Thyroid gland (tissue), 4 donors: Measurements from ENCODE around the gene PRKCA. TPM values are rescaled to one million over a fixed set of nuclear protein-coding genes. Genes with fewer than 3 reads are reported as not detected.

Experiments used
- DNase-seq, 2 donors: peaks; one replicate each; pipeline ENCODE4 v3.0.0-alpha.2; 2019
- H3K27ac ChIP-seq, 3 donors: fragments of 200-600 bp; sonication (generic); 1 replicate in 2 of 3; 2 replicates in 1 of 3; pipeline ENCODE4 v1.5.1; 2016 to 2019; ENCODE audit warnings: mild to moderate bottlenecking in 1 of 3, moderate library complexity in 1 of 3
- H3K27me3 ChIP-seq: fragments of 200-600 bp; sonication (generic); one replicate; pipeline ENCODE4 v1.5.1; 2019
- H3K36me3 ChIP-seq, 2 donors: fragments of 200-600 bp; sonication (generic); one replicate each; pipeline ENCODE4 v1.5.1; 2016 to 2019
- H3K4me1 ChIP-seq, 2 donors: fragments of 200-600 bp; sonication (generic); one replicate each; pipeline ENCODE4 v1.5.1; 2017 to 2019
- H3K4me3 ChIP-seq, 3 donors: fragments of 200-600 bp; sonication (generic); replicated peaks in 1 of 3; 1 replicate in 2 of 3; 2 replicates in 1 of 3; pipeline ENCODE4 v1.5.1; 2016; ENCODE audit warnings: mild to moderate bottlenecking in 1 of 3
- H3K9me3 ChIP-seq: fragments of 200-600 bp; sonication (generic); one replicate; pipeline ENCODE4 v1.5.1; 2017
- CTCF ChIP-seq, 6 experiments: fragments of 200-600 bp in 3 of 6; fragments of 450-650 bp in 3 of 6; sonication (generic) in 3 of 6; IDR thresholded peaks; one replicate each; pipeline ENCODE4 v1.5.1; 2016 to 2019; ENCODE audit warnings: antibody characterized with exemption in 6 of 6, mild to moderate bottlenecking in 2 of 6, inconsistent platforms in 1 of 6, moderate library complexity in 1 of 6
- POLR2A ChIP-seq, 2 donors: fragments of 450-650 bp; IDR thresholded peaks; one replicate each; pipeline ENCODE4 v1.6.1; 2017; ENCODE audit warnings: antibody characterized with exemption in 2 of 2, mild to moderate bottlenecking in 2 of 2, moderate library complexity in 1 of 2
- WGBS, 2 donors: methylation state at CpG; one replicate each; pipeline ENCODE4 v1.1.5; 2017; 5-methylcytosine and 5-hydroxymethylcytosine counted together
- intact Hi-C: fragments of 100-400 bp; cut with DNase I; formaldehyde crosslinking; loops from one replicate; pipeline ENCODE4 v1.15.1; 2023
- total RNA-seq, 4 donors: library from RNA; depleted of rRNA; stranded (reverse); fragments of >200 nt; gene quantifications; one replicate each; pipeline ENCODE4 v1.2.3, GENCODE V29; 2016

The PRKCA gene
- total RNA-seq, 4 donors from 2014 or later, result 6.7 to 24.2 (median 15.3) TPM

- WGBS, 2 donors, result 92 to 95% methylated on average over 7 of the region's 7 CpGs
- H3K9me3 ChIP-seq, result no peaks in the 10 kb centered on the region
These were observed 8.2 kb downstream of the PRKCA start for GRCh38 chr17:66310528-66311148.

GRCh38 chr17:66312912-66313311 is 10.5 kb downstream of the PRKCA start:
- H3K4me1 ChIP-seq, result peaks cover 12 to 16% of the 10 kb centered on the region in 2 donors

More at GRCh38 chr17:66310528-66311148, 8.2 kb downstream of the PRKCA start:
- H3K36me3 ChIP-seq, result no peaks in the 10 kb centered on the region
- H3K4me1 ChIP-seq, result peaks cover 18 to 23% of the 10 kb centered on the region in 2 donors
- no peak for DNase-seq
- no peaks in the 10 kb centered on the region for H3K27me3 ChIP-seq
- intact Hi-C loops, result no loop called here
- TF ChIP-seq POLR2A (IDR thresholded peaks at IDR 0.05) (no peak), CTCF (IDR thresholded peaks at IDR 0.05) (peak in 1 of 6 experiments; percentile 9)
- no peak overlapping the region for H3K4me3 ChIP-seq
- H3K27ac ChIP-seq, result peak overlapping the region; percentile 47 to 66 (median 57)

GRCh38 chr17:66313325-66313724 is 10.9 kb downstream of the PRKCA start:
- intact Hi-C loops, result no loop called here
- DNase-seq, result no peak
- peaks cover 12 to 16% of the 10 kb centered on the region in 2 donors for H3K4me1 ChIP-seq
- H3K36me3 ChIP-seq, result no peaks in the 10 kb centered on the region
- no peaks in the 10 kb centered on the region for H3K27me3 ChIP-seq
- H3K9me3 ChIP-seq, result no peaks in the 10 kb centered on the region
- H3K27ac ChIP-seq, result no peak overlapping the region
- H3K4me3 ChIP-seq, result no peak overlapping the region
- TF ChIP-seq POLR2A (IDR thresholded peaks at IDR 0.05) (no peak), CTCF (IDR thresholded peaks at IDR 0.05) (no peak)

More at GRCh38 chr17:66312912-66313311, 10.5 kb downstream of the PRKCA start:
- no peaks in the 10 kb centered on the region for H3K9me3 ChIP-seq
- intact Hi-C loops, result no loop called here
- 88 to 89% methylated on average over 8 of the region's 8 CpGs for WGBS, 2 donors
- no peak for DNase-seq
- H3K4me3 ChIP-seq, result no peak overlapping the region
- H3K36me3 ChIP-seq, result no peaks in the 10 kb centered on the region
- H3K27me3 ChIP-seq, result no peaks in the 10 kb centered on the region
- no peak for TF ChIP-seq POLR2A (IDR thresholded peaks at IDR 0.05)
- TF ChIP-seq CTCF (IDR thresholded peaks at IDR 0.05), result no peak
- no peak overlapping the region for H3K27ac ChIP-seq

- H3K27ac ChIP-seq, result no peak overlapping the region
- no peak overlapping the region for H3K4me3 ChIP-seq
- peaks cover 9 to 13% of the 10 kb centered on the region in 2 donors for H3K4me1 ChIP-seq
- 80 to 87% methylated on average over 8 of the region's 8 CpGs for WGBS, 2 donors
- no peaks in the 10 kb centered on the region for H3K36me3 ChIP-seq
- DNase-seq, result no peak
- intact Hi-C loops, result no loop called here
- TF ChIP-seq POLR2A (IDR thresholded peaks at IDR 0.05) (no peak), CTCF (IDR thresholded peaks at IDR 0.05) (no peak)
- no peaks in the 10 kb centered on the region for H3K9me3 ChIP-seq
- no peaks in the 10 kb centered on the region for H3K27me3 ChIP-seq
These were observed 11.7 kb downstream of the PRKCA start for GRCh38 chr17:66313995-66314659.

- no peaks in the 10 kb centered on the region for H3K36me3 ChIP-seq
- no peak for DNase-seq
- H3K27me3 ChIP-seq, result no peaks in the 10 kb centered on the region
- intact Hi-C loops, result no loop called here
- H3K4me1 ChIP-seq, result no peaks in the 10 kb centered on the region
- TF ChIP-seq POLR2A (IDR thresholded peaks at IDR 0.05) (no peak), CTCF (IDR thresholded peaks at IDR 0.05) (no peak)
- no peaks in the 10 kb centered on the region for H3K9me3 ChIP-seq
- H3K4me3 ChIP-seq, result no peak overlapping the region
- no peak overlapping the region for H3K27ac ChIP-seq
These were observed 15.2 kb downstream of the PRKCA start for GRCh38 chr17:66317629-66318028.
